ENCODE measurements around the gene BASP1.

DNA sequence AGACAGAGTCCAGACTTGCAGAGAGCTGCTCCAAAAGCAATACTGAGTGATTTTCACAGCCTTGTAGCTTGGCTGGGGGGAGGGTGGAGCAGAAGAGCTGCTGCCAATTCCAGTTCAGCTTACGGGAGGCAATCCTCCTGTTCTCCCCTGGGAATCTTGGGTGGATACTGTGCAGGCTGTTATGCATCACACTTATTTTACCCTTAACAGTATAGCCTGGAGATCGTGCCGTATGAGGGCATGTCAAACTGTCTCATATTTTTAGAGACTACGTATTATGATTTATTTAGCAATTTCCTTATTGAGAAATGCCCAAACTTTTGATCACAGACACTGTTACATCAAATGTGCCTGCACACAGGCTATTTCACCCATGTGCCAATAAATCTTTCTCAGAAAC, 85.2 kb downstream of the BASP1 start:
- TF ChIP-seq ZNF274 (IDR thresholded peaks at IDR 0.05; ENCODE audit: low read depth, low read length) (no peak), YY1 (IDR thresholded peaks at IDR 0.05; ENCODE audit: insufficient read depth, insufficient read length) (no peak)
